HepG2 (cell line): ENCODE measurements around the gene CD37. TPM values are rescaled to one million over a fixed set of nuclear protein-coding genes. Genes with fewer than 3 reads are reported as not detected.

Source experiments
- ATAC-seq: fragments of 200-7000 bp; cut with Tn5 transposase; 3 replicates; pipeline ENCODE4 v1.9.1; 2020; ENCODE audit warnings: mild to moderate bottlenecking, moderate library complexity
- BruUV-seq: library from RNA; stranded (reverse); fragments of 400-500 nt; replicated peaks from 2 replicates; lab custom pipeline; 2021; lab: Mats Ljungman, UMichigan
- CTCF ChIA-PET: fragments of 300-600 bp; formaldehyde crosslinking; extraction: SDS; loops from one replicate; lab custom pipeline; 2021; ENCODE audit warnings: low total read pairs, inconsistent platforms, low intra/inter-chr PET ratio; lab: Yijun Ruan, JAX
- POLR2A ChIA-PET: fragments of 350-600 bp; sonication (Branson Sonifier 250); formaldehyde crosslinking; loops from one replicate; lab custom pipeline; 2020; ENCODE audit warnings: antibody characterized with exemption, inconsistent platforms; lab: Yijun Ruan, JAX
- DNase-seq: peaks from one replicate; pipeline ENCODE4 v3.0.0-alpha.2; 2015; ENCODE audit warnings: low spot score
- FAIRE-seq: peaks from 3 replicates; lab custom pipeline; 2011; peaks lifted over from hg19 to GRCh38; lab: Jason Lieb, UNC
- H2AFZ ChIP-seq: one replicate; pipeline ENCODE4 v1.6.1; 2011; ENCODE audit warnings: low read length, inconsistent platforms
- H3K27ac ChIP-seq: fragments of 300-600 bp; 3 replicates; pipeline ENCODE4 v1.8.0; 2011; ENCODE audit warnings: mixed run types, mild to moderate bottlenecking, mixed read lengths, low read length, inconsistent platforms; ENCODE audit not compliant: insufficient read depth; ENCODE audit errors: extremely low read length
- H3K27me3 ChIP-seq, 2 experiments: fragments of 200-600 bp in 1 of 2; 2 replicates in 1 of 2; 3 replicates in 1 of 2; pipeline versions ENCODE4 v1.6.0 to v1.8.0; 2011; ENCODE audit warnings: low read length in 2 of 2, mild to moderate bottlenecking in 2 of 2, moderate library complexity in 2 of 2, inconsistent platforms in 1 of 2; ENCODE audit not compliant: insufficient read depth in 2 of 2, control insufficient read depth in 1 of 2
- H3K36me3 ChIP-seq, 2 experiments: fragments of 200-600 bp in 1 of 2; replicated peaks in 1 of 2; 2 replicates in 1 of 2; 3 replicates in 1 of 2; pipeline versions ENCODE4 v1.5.1 to v1.8.0; 2011; ENCODE audit warnings: low read length in 2 of 2, inconsistent platforms in 1 of 2; ENCODE audit not compliant: insufficient read depth in 2 of 2, control insufficient read depth in 1 of 2
- H3K4me1 ChIP-seq: 2 replicates; pipeline ENCODE4 v1.5.1; 2012; ENCODE audit warnings: low read length, inconsistent platforms; ENCODE audit not compliant: insufficient read depth
- H3K4me2 ChIP-seq: 2 replicates; pipeline ENCODE4 v1.6.0; 2011; ENCODE audit warnings: low read depth, low read length, inconsistent platforms
- H3K4me3 ChIP-seq, 3 experiments: fragments of 200-600 bp in 1 of 3; sonication (generic), shearing (Covaris generic) in 1 of 3; replicated peaks in 1 of 3; 2 replicates each; pipeline ENCODE4 v1.5.1; 2011 to 2016; ENCODE audit warnings: low read length in 3 of 3, inconsistent platforms in 2 of 3, low read depth in 2 of 3, mild to moderate bottlenecking in 2 of 3, control low read depth in 1 of 3, mixed read lengths in 1 of 3; ENCODE audit not compliant: insufficient read depth in 1 of 3
- H3K79me2 ChIP-seq: one replicate; pipeline ENCODE4 v1.6.1; 2011; ENCODE audit warnings: low read length, inconsistent platforms; ENCODE audit not compliant: insufficient read depth
- H3K9ac ChIP-seq: 2 replicates; pipeline ENCODE4 v1.6.0; 2011; ENCODE audit warnings: mild to moderate bottlenecking, low read depth, low read length, inconsistent platforms; ENCODE audit not compliant: insufficient read depth
- H3K9me3 ChIP-seq: 2 replicates; pipeline ENCODE4 v1.5.1; 2012; ENCODE audit warnings: mild to moderate bottlenecking, low read length
- H4K20me1 ChIP-seq: 2 replicates; pipeline ENCODE4 v1.6.0; 2011; ENCODE audit warnings: inconsistent platforms, mild to moderate bottlenecking, low read length, moderate library complexity; ENCODE audit not compliant: insufficient read depth
- ETV5 ChIP-seq: IDR thresholded peaks from 2 replicates; pipeline ENCODE4 v1.6.1; 2018; ENCODE audit warnings: missing biosample characterization, missing genetic modification reagents, inconsistent platforms, borderline replicate concordance
- RNF2 ChIP-seq: fragments of 450-650 bp; conservative IDR thresholded peaks from 2 replicates; pipeline ENCODE4 v1.6.1; 2016; ENCODE audit warnings: low read depth
- STAT6 ChIP-seq: sonication (generic); formaldehyde crosslinking; IDR thresholded peaks from 2 replicates; pipeline ENCODE4 v1.4.0; 2020; ENCODE audit warnings: missing genetic modification reagents, mild to moderate bottlenecking, borderline replicate concordance
- ZBTB33 ChIP-seq: sonication (generic); formaldehyde crosslinking; IDR thresholded peaks from 2 replicates; pipeline ENCODE4 v1.4.0; 2020; ENCODE audit warnings: missing genetic modification reagents
- ZNF263 ChIP-seq: sonication (generic); formaldehyde crosslinking; IDR thresholded peaks from 2 replicates; pipeline ENCODE4 v1.4.0; 2020; ENCODE audit warnings: missing genetic modification reagents
- WGBS: methylation state at CpG from one replicate; pipeline ENCODE4 v1.1.6; 2017; ENCODE audit warnings: low lambda C conversion rate; 5-methylcytosine and 5-hydroxymethylcytosine counted together
- in situ Hi-C: cut with HindIII; loops from 2 replicates; pipeline ENCODE4 v1.10.0; 2017; ENCODE audit warnings: low pct_unique_long_range_greater_than_20kb; ENCODE audit not compliant: extremely low pct_ligation_motif_present
- intact Hi-C: fragments of 100-400 bp; cut with micrococcal nuclease; formaldehyde crosslinking; loops from one replicate; pipeline ENCODE4 v1.10.0; 2022; ENCODE audit not compliant: unreplicated experiment
- polyA plus RNA-seq, 8 experiments: library from polyadenylated mRNA; depleted of rRNA in 3 of 8; stranded (reverse) in 7 of 8; unstranded in 1 of 8; fragments of >200 nt; fragmentation: Illumina TruSeq in 4 of 8; extraction: Trizol in 4 of 8; gene quantifications; 2 replicates each; pipeline versions ENCODE4 v1.2.1 to v1.2.3, GENCODE V29; 2011 to 2016; ENCODE audit warnings: low read depth in 4 of 8, missing spikeins in 1 of 8, mixed read lengths in 1 of 8; ENCODE audit not compliant: insufficient read depth in 1 of 8
- total RNA-seq, 5 experiments: library from RNA; depleted of rRNA; stranded (reverse); fragments of >200 nt; fragmentation: Illumina TruSeq; extraction: Trizol; gene quantifications; 2 replicates each; pipeline ENCODE4 v1.2.3, GENCODE V29; 2016; ENCODE audit warnings: low read depth in 1 of 5

Gene CD37
- total and polyA plus RNA-seq, 2 of the 13 experiments (the other 11 are each of a cell fraction or from before 2014, with no cell fraction given) = not detected

GRCh38 chr19:49338023-49338677 lies 2.9 kb downstream of the CD37 start:
- H3K36me3 ChIP-seq = peaks cover 0 to 2% of the 10 kb centered on the region in 2 experiments; a peak in 1 of 5 replicates
- no peak overlapping the region for H3K4me3 ChIP-seq
- WGBS = 86% methylated on average over 33 of the region's 34 CpGs
- peaks cover 23% of the 10 kb centered on the region for H3K4me1 ChIP-seq
- H3K27me3 ChIP-seq = no peaks in the 10 kb centered on the region
- ChIA-PET POLR2A (no interaction called here), CTCF (no interaction called here)
- ATAC-seq (no peak), DNase-seq (no peak), FAIRE-seq (no peak)
- BruUV-seq = no TSS peak
- no peaks in the 10 kb centered on the region for H4K20me1 ChIP-seq
- in situ Hi-C loops = no loop called here
- H2AFZ ChIP-seq = no peak overlapping the region
- TF ChIP-seq ZNF263 (no peak), STAT6 (no peak), RNF2 (no peak)
- no peak overlapping the region for H3K9ac ChIP-seq
- no peaks in the 10 kb centered on the region for H3K79me2 ChIP-seq
- no peaks in the 10 kb centered on the region for H3K9me3 ChIP-seq
- no peak overlapping the region for H3K27ac ChIP-seq
- H3K4me2 ChIP-seq = no peak overlapping the region
- intact Hi-C loops = no loop called here

GRCh38 chr19:49338691-49339300 lies 3.6 kb downstream of the CD37 start:
- no TSS peak for BruUV-seq
- Histone ChIP-seq H2AFZ (no peak overlapping the region), H3K4me1 (peaks cover 17% of the 10 kb centered on the region), H3K79me2 (no peaks in the 10 kb centered on the region), H3K9ac (no peak overlapping the region), H3K9me3 (no peaks in the 10 kb centered on the region), H4K20me1 (no peaks in the 10 kb centered on the region), H3K27ac (no peak overlapping the region), H3K36me3 (peaks cover 0 to 2% of the 10 kb centered on the region in 2 experiments; a peak in 1 of 5 replicates), H3K4me3 (no peak overlapping the region), H3K4me2 (no peak overlapping the region), H3K27me3 (no peaks in the 10 kb centered on the region)
- CTCF ChIA-PET = no interaction called here
- in situ Hi-C loops (no loop called here), intact Hi-C loops (no loop called here)
- no peak for DNase-seq
- TF ChIP-seq ETV5 (CRISPR knock-in tag) (no peak), ZBTB33 (CRISPR knock-in tag) (0 out of 2 replicates have a peak, but pooled peaks have one; percentile 23)
- ATAC-seq = no peak
- POLR2A ChIA-PET = no interaction called here
- FAIRE-seq = no peak
- 84% methylated on average over 30 of the region's 30 CpGs for WGBS
